ACC112 (cell line): ENCODE data around the gene CDH8.

ENCODE experiments used
- H2AFZ ChIP-seq: fragments of 200-600 bp; sonication (generic); one replicate; pipeline ENCODE4 v1.6.0; 2017; ENCODE audit warnings: antibody characterized with exemption, low read length; ENCODE audit not compliant: unreplicated experiment
- H3K27ac ChIP-seq: fragments of 200-600 bp; sonication (generic); 2 replicates; pipeline ENCODE4 v1.5.1; 2014; ENCODE audit warnings: low read depth, mild to moderate bottlenecking, antibody characterized with exemption, low read length, moderate library complexity
- H3K27me3 ChIP-seq: fragments of 200-600 bp; sonication (generic); 2 replicates; pipeline ENCODE4 v1.6.1; 2014; ENCODE audit warnings: mild to moderate bottlenecking, antibody characterized with exemption, low read length, moderate library complexity, mixed read lengths; ENCODE audit not compliant: insufficient read depth
- H3K36me3 ChIP-seq: fragments of 200-600 bp; sonication (generic); 2 replicates; pipeline ENCODE4 v1.6.1; 2016; ENCODE audit warnings: mild to moderate bottlenecking, antibody characterized with exemption, low read length, moderate library complexity, mixed read lengths; ENCODE audit not compliant: insufficient read depth
- H3K4me1 ChIP-seq: fragments of 200-600 bp; sonication (generic); one replicate; pipeline ENCODE4 v1.6.1; 2016; ENCODE audit warnings: low read length, mixed read lengths; ENCODE audit not compliant: insufficient read depth, unreplicated experiment, control insufficient read depth
- H3K4me3 ChIP-seq: fragments of 200-600 bp; sonication (generic); 2 replicates; pipeline ENCODE4 v1.5.1; 2014; ENCODE audit warnings: mild to moderate bottlenecking, low read depth, low read length
- H3K79me2 ChIP-seq: fragments of 200-600 bp; sonication (generic); one replicate; pipeline ENCODE4 v1.6.0; 2016; ENCODE audit warnings: low read length; ENCODE audit not compliant: control insufficient read depth, unreplicated experiment, insufficient read depth

Gene CDH8

DNA sequence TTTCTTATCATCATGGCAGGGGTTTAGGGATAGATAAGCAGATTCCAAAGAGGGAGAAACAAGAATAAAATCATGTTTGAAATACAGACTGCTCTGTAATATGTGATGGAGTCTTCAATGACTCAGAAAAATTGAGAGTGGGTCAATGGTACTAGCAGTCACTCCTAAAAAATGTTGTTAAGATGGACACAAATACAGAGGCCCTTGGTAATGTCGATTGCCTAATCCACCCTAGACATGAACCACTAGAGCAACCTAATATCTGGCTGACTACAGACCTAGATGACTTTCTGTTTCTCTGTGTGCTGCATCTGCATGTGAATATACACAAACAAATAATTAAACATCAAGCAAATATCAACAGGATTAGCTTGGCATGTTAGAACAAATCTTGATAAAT lies 135.8 kb downstream of the CDH8 start:
- no peak overlapping the region for H2AFZ ChIP-seq
- H3K79me2 ChIP-seq, result no peaks in the 10 kb centered on the region
- no peaks in the 10 kb centered on the region for H3K27me3 ChIP-seq
- H3K4me3 ChIP-seq, result no peak overlapping the region
- H3K27ac ChIP-seq, result no peak overlapping the region
- H3K4me1 ChIP-seq, result no peaks in the 10 kb centered on the region
- H3K36me3 ChIP-seq, result no peaks in the 10 kb centered on the region

DNA sequence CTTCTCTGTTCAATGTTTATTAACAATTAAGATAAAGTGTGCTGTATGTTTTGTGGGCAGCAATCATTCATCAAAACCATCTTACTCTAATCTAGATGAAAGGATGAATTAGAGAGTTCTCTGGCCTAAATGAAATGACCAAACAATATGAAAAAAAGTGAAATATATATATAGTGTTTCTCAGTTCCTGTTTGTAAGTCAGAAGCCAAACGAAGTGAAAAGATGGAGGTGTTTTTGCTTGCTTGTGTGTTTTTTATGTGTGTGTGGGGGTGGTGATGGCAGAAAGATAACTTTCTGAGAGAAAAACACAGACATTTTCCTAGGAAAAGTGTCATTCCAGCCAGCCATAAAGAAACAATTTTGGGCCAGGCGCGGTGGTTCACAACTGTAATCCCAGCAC lies 138.6 kb downstream of the CDH8 start:
- Histone ChIP-seq H3K27me3 (no peaks in the 10 kb centered on the region), H3K27ac (no peak overlapping the region), H3K36me3 (no peaks in the 10 kb centered on the region), H3K79me2 (no peaks in the 10 kb centered on the region), H2AFZ (no peak overlapping the region), H3K4me1 (no peaks in the 10 kb centered on the region), H3K4me3 (no peak overlapping the region)

- Histone ChIP-seq H3K79me2 (no peaks in the 10 kb centered on the region), H3K36me3 (no peaks in the 10 kb centered on the region), H3K27me3 (no peaks in the 10 kb centered on the region), H3K4me3 (no peak overlapping the region), H3K4me1 (no peaks in the 10 kb centered on the region), H3K27ac (no peak overlapping the region), H2AFZ (no peak overlapping the region)
These were observed 143.7 kb downstream of the CDH8 start for GRCh38 chr16:61892531-61892930.

DNA sequence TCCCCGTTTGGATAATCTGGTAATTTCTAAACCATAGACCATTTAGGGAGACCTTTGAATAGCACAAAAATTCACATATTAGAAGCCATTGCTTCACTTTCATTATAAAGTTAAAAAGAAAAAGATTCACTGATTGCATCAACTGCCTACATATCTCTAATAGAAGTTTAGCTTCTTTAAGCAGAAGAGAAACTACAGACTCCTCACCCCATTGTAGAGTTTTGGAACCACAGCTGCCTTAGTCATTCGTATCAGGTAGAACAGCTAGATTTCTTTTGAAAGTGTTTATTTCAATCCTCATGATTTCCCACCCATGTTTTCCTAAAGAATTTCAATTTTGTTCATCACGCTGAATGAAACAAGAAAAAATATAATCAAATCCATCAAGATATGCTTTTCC lies 144.8 kb downstream of the CDH8 start:
- H3K4me3 ChIP-seq, result no peak overlapping the region
- H3K27ac ChIP-seq, result no peak overlapping the region
- no peaks in the 10 kb centered on the region for H3K4me1 ChIP-seq
- H3K36me3 ChIP-seq, result no peaks in the 10 kb centered on the region
- H2AFZ ChIP-seq, result no peak overlapping the region
- no peaks in the 10 kb centered on the region for H3K27me3 ChIP-seq
- H3K79me2 ChIP-seq, result no peaks in the 10 kb centered on the region

GRCh38 chr16:61890386-61890785 lies 145.9 kb downstream of the CDH8 start:
- H3K79me2 ChIP-seq, result no peaks in the 10 kb centered on the region
- H2AFZ ChIP-seq, result no peak overlapping the region
- H3K36me3 ChIP-seq, result no peaks in the 10 kb centered on the region
- no peaks in the 10 kb centered on the region for H3K27me3 ChIP-seq
- H3K27ac ChIP-seq, result no peak overlapping the region
- H3K4me1 ChIP-seq, result no peaks in the 10 kb centered on the region
- H3K4me3 ChIP-seq, result no peak overlapping the region

DNA sequence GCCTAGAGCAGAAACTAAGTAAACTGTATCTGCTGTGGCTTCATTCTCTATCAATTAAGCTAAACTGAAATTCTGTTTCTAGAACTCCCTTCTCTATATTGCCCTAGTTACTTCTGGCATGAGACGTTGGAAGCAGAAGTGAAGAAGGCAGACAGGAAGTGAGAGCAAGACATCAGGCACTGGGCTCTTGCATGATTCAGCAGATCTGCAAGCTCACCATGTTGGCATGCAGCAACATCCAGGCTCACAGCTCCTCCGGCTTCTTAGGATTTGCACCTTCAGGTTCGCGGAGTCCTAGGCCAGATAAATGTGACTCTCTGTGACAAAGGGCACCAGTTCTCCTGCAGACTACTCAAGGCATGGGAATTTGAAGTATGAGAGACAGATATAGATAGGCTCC lies 148.3 kb downstream of the CDH8 start:
- no peaks in the 10 kb centered on the region for H3K36me3 ChIP-seq

DNA sequence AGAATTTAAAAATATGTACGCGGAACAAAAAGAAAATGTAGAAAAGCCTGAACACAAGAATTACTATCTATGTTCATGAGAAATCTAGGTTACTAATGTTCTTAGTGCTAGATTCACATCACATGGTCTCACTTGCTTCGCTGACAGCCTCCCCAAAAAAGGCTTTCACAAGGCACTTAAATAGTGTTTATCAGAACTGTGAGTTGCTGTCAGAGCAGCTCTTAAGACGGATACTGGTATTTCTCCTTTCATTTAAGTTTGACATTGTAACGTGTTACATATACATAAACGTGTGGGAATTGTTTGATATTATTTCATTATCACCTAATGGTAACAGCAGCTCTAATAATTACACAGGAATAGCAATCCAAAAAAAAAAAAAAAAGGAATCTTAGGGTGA lies 150.9 kb downstream of the CDH8 start:
- no peaks in the 10 kb centered on the region for H3K4me1 ChIP-seq
- no peak overlapping the region for H2AFZ ChIP-seq
- no peaks in the 10 kb centered on the region for H3K36me3 ChIP-seq
- no peaks in the 10 kb centered on the region for H3K27me3 ChIP-seq
- H3K79me2 ChIP-seq, result no peaks in the 10 kb centered on the region
- H3K4me3 ChIP-seq, result no peak overlapping the region
- H3K27ac ChIP-seq, result no peak overlapping the region

More for the DNA sequence above, 148.3 kb downstream of the CDH8 start:
- H3K79me2 ChIP-seq, result no peaks in the 10 kb centered on the region
- no peak overlapping the region for H3K27ac ChIP-seq
- no peak overlapping the region for H3K4me3 ChIP-seq
- no peaks in the 10 kb centered on the region for H3K4me1 ChIP-seq
- no peaks in the 10 kb centered on the region for H3K27me3 ChIP-seq
- H2AFZ ChIP-seq, result no peak overlapping the region

DNA sequence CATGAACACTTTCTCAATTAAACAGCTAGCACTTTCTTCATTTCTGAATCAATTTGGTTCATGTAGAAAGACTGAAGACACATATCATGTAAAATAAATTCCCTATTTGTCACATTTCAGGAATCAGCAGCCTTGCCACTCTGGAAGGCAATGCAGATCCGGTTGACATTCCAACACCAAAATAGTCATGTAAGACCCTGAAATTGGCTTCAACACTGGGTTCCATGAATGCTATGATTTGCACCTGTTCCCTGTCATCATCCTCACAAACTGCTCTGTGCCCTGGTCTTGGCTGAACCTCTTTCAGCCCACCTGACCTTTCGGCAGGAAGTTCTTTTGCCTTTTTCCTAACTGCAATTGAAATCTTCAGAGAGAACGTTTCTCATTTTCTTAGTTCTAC lies 156.9 kb downstream of the CDH8 start:
- H3K4me1 ChIP-seq, result no peaks in the 10 kb centered on the region
- no peaks in the 10 kb centered on the region for H3K27me3 ChIP-seq
- H3K36me3 ChIP-seq, result no peaks in the 10 kb centered on the region
- H3K4me3 ChIP-seq, result no peak overlapping the region
- H2AFZ ChIP-seq, result no peak overlapping the region
- no peaks in the 10 kb centered on the region for H3K79me2 ChIP-seq
- H3K27ac ChIP-seq, result no peak overlapping the region

- no peak overlapping the region for H3K4me3 ChIP-seq
- H3K4me1 ChIP-seq, result no peaks in the 10 kb centered on the region
- no peaks in the 10 kb centered on the region for H3K79me2 ChIP-seq
- H3K27ac ChIP-seq, result no peak overlapping the region
- H2AFZ ChIP-seq, result no peak overlapping the region
- H3K36me3 ChIP-seq, result no peaks in the 10 kb centered on the region
- H3K27me3 ChIP-seq, result no peaks in the 10 kb centered on the region
These were observed 158.8 kb downstream of the CDH8 start for GRCh38 chr16:61877436-61877835.

DNA sequence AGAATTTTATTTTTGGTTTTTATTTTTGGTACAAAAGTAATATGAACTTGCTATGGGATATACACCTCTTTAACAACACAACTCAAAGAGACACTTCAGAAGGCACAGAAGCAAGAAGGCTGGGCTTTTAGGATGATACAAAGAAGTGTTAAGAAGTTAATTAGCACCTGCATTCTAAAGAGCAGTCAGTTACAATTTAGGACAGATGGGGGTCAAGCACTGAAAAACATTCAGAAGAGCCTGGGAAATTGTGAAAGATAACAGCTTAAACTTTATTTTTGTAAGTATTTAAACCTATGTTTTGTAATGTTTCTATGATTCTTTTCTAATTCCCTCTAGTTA lies 163.5 kb downstream of the CDH8 start:
- H3K4me3 ChIP-seq, result no peak overlapping the region
- H3K27ac ChIP-seq, result no peak overlapping the region
- no peak overlapping the region for H2AFZ ChIP-seq
- no peaks in the 10 kb centered on the region for H3K36me3 ChIP-seq
- H3K4me1 ChIP-seq, result no peaks in the 10 kb centered on the region
- no peaks in the 10 kb centered on the region for H3K79me2 ChIP-seq
- no peaks in the 10 kb centered on the region for H3K27me3 ChIP-seq

DNA sequence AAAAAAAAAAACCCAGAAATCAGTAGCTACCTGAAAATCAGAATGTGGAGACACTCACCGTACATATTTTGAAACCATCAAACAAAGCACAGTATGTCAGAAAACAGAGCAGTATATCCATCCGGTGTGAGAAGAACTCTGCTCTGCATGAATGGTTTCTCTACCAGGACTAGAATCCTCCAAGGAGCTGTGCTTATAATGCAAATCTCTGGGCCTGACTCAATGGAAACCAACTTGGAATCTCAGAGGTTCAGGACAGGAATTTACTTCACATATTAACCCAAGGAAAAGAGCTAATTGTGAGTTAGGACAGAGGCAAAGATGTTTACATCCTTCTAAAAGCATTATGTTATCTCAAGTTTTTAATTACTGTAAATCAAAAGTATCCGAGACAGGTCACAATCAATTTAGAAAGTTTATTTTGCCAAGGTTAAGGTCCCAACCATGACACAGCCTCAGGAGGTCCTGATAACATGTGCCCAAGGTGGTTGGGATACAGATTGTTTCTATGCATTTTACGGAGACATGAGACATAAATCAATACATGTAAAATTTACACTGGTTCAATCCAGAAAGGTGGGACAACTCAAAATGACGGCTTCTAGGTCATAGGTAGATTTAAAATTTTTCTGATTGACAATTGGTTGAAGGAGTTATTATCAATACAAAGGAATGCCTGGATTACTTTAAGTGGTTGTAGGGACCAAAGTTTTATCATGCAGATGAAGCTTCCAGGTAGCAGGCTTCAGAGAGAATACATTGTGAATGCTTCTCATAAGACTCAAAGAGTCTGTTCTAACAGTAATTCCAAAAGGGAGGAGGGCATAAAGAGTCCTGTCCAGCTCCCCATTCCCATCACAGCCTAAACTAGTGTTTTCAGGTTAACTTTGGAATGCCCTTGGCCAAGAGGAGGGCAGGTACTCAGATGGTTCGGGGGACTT lies 164.1 kb downstream of the CDH8 start:
- Histone ChIP-seq H2AFZ (no peak overlapping the region), H3K4me1 (no peaks in the 10 kb centered on the region), H3K36me3 (no peaks in the 10 kb centered on the region), H3K27me3 (no peaks in the 10 kb centered on the region), H3K27ac (no peak overlapping the region), H3K4me3 (no peak overlapping the region), H3K79me2 (no peaks in the 10 kb centered on the region)
